ENCODE data around the gene MCF2L.

MCF2L gene

GRCh38 chr13:113061796-113062425 is 92.9 kb downstream of the MCF2L start:
- Mint-ChIP-seq H3K27me3 (no peaks in the 10 kb centered on the region), H3K36me3 (ENCODE audit: low read depth) (peaks cover 4% of the 10 kb centered on the region), H3K9me3 (no peaks in the 10 kb centered on the region), H3K4me3 (no peak overlapping the region), H3K4me1 (ENCODE audit: low read depth) (no peaks in the 10 kb centered on the region), H3K27ac (no peak overlapping the region)
- no peak for DNase-seq

GRCh38 chr13:113062691-113063090 is 93.7 kb downstream of the MCF2L start:
- no peaks in the 10 kb centered on the region for H3K9me3 Mint-ChIP-seq
- DNase-seq: no peak
- no peaks in the 10 kb centered on the region for H3K27me3 Mint-ChIP-seq
- no peak overlapping the region for H3K4me3 Mint-ChIP-seq
- H3K36me3 Mint-ChIP-seq (ENCODE audit: low read depth): peaks cover 4% of the 10 kb centered on the region
- no peak overlapping the region for H3K27ac Mint-ChIP-seq
- no peaks in the 10 kb centered on the region for H3K4me1 Mint-ChIP-seq (ENCODE audit: low read depth)

- Mint-ChIP-seq H3K4me1 (ENCODE audit: low read depth) (no peaks in the 10 kb centered on the region), H3K4me3 (no peak overlapping the region)
Measured at GRCh38 chr13:113063091-113063491, 94.1 kb downstream of the MCF2L start.

GRCh38 chr13:113064000-113064533 is 95.1 kb downstream of the MCF2L start:
- no peak overlapping the region for H3K27ac Mint-ChIP-seq
- H3K9me3 Mint-ChIP-seq: no peaks in the 10 kb centered on the region
- no peak for DNase-seq
- no peaks in the 10 kb centered on the region for H3K4me1 Mint-ChIP-seq (ENCODE audit: low read depth)
- no peaks in the 10 kb centered on the region for H3K27me3 Mint-ChIP-seq
- peaks cover 4% of the 10 kb centered on the region for H3K36me3 Mint-ChIP-seq (ENCODE audit: low read depth)
- H3K4me3 Mint-ChIP-seq: no peak overlapping the region

More at GRCh38 chr13:113063091-113063491, 94.1 kb downstream of the MCF2L start:
- Mint-ChIP-seq H3K27ac (no peak overlapping the region), H3K9me3 (no peaks in the 10 kb centered on the region), H3K36me3 (ENCODE audit: low read depth) (peaks cover 4% of the 10 kb centered on the region), H3K27me3 (no peaks in the 10 kb centered on the region)
- DNase-seq: no peak

- Mint-ChIP-seq H3K27ac (no peak overlapping the region), H3K4me1 (ENCODE audit: low read depth) (no peaks in the 10 kb centered on the region), H3K27me3 (no peaks in the 10 kb centered on the region), H3K4me3 (no peak overlapping the region), H3K36me3 (ENCODE audit: low read depth) (peaks cover 4% of the 10 kb centered on the region), H3K9me3 (no peaks in the 10 kb centered on the region)
- DNase-seq: no peak
Measured at GRCh38 chr13:113064534-113065405, 95.8 kb downstream of the MCF2L start.

- Mint-ChIP-seq H3K9me3 (no peaks in the 10 kb centered on the region), H3K36me3 (ENCODE audit: low read depth) (peaks cover 9% of the 10 kb centered on the region), H3K4me1 (ENCODE audit: low read depth) (no peaks in the 10 kb centered on the region), H3K27me3 (no peaks in the 10 kb centered on the region), H3K4me3 (no peak overlapping the region), H3K27ac (no peak overlapping the region)
- DNase-seq: no peak
Measured at GRCh38 chr13:113065406-113066141, 96.6 kb downstream of the MCF2L start.

GRCh38 chr13:113066142-113066455 is 97.1 kb downstream of the MCF2L start:
- no peaks in the 10 kb centered on the region for H3K9me3 Mint-ChIP-seq
- H3K4me1 Mint-ChIP-seq (ENCODE audit: low read depth): no peaks in the 10 kb centered on the region
- no peaks in the 10 kb centered on the region for H3K27me3 Mint-ChIP-seq
- no peak overlapping the region for H3K27ac Mint-ChIP-seq
- peaks cover 9% of the 10 kb centered on the region for H3K36me3 Mint-ChIP-seq (ENCODE audit: low read depth)
- DNase-seq: no peak
- H3K4me3 Mint-ChIP-seq: no peak overlapping the region

- Mint-ChIP-seq H3K27me3 (no peaks in the 10 kb centered on the region), H3K9me3 (no peaks in the 10 kb centered on the region)
Measured at GRCh38 chr13:113066746-113067145, 97.7 kb downstream of the MCF2L start.

GRCh38 chr13:113069861-113070805 is 101.1 kb downstream of the MCF2L start:
- H3K4me1 Mint-ChIP-seq (ENCODE audit: low read depth): no peaks in the 10 kb centered on the region
- no peaks in the 10 kb centered on the region for H3K27me3 Mint-ChIP-seq
- no peak for DNase-seq
- H3K9me3 Mint-ChIP-seq: no peaks in the 10 kb centered on the region
- no peak overlapping the region for H3K27ac Mint-ChIP-seq
- H3K4me3 Mint-ChIP-seq: no peak overlapping the region
- peaks cover 20% of the 10 kb centered on the region for H3K36me3 Mint-ChIP-seq (ENCODE audit: low read depth)

More at GRCh38 chr13:113066746-113067145, 97.7 kb downstream of the MCF2L start:
- no peak overlapping the region for H3K27ac Mint-ChIP-seq
- DNase-seq: no peak
- H3K4me3 Mint-ChIP-seq: no peak overlapping the region
- no peaks in the 10 kb centered on the region for H3K4me1 Mint-ChIP-seq (ENCODE audit: low read depth)
- peaks cover 13% of the 10 kb centered on the region for H3K36me3 Mint-ChIP-seq (ENCODE audit: low read depth)

- no peak overlapping the region for H3K4me3 Mint-ChIP-seq
- no peaks in the 10 kb centered on the region for H3K27me3 Mint-ChIP-seq
- peaks cover 21% of the 10 kb centered on the region for H3K36me3 Mint-ChIP-seq (ENCODE audit: low read depth)
- no peak for DNase-seq
- H3K27ac Mint-ChIP-seq: no peak overlapping the region
- no peaks in the 10 kb centered on the region for H3K9me3 Mint-ChIP-seq
- H3K4me1 Mint-ChIP-seq (ENCODE audit: low read depth): no peaks in the 10 kb centered on the region
Measured at GRCh38 chr13:113070855-113071254, 101.8 kb downstream of the MCF2L start.

GRCh38 chr13:113072376-113072775 is 103.4 kb downstream of the MCF2L start:
- Mint-ChIP-seq H3K27ac (no peak overlapping the region), H3K9me3 (no peaks in the 10 kb centered on the region), H3K4me1 (ENCODE audit: low read depth) (no peaks in the 10 kb centered on the region), H3K36me3 (ENCODE audit: low read depth) (peaks cover 24% of the 10 kb centered on the region), H3K27me3 (no peaks in the 10 kb centered on the region), H3K4me3 (no peak overlapping the region)
- DNase-seq: no peak

GRCh38 chr13:113073942-113074341 is 104.9 kb downstream of the MCF2L start:
- Mint-ChIP-seq H3K27me3 (no peaks in the 10 kb centered on the region), H3K27ac (no peak overlapping the region), H3K4me1 (ENCODE audit: low read depth) (no peaks in the 10 kb centered on the region), H3K9me3 (no peaks in the 10 kb centered on the region), H3K36me3 (ENCODE audit: low read depth) (peaks cover 30% of the 10 kb centered on the region), H3K4me3 (no peak overlapping the region)
- no peak for DNase-seq

- Mint-ChIP-seq H3K9me3 (no peaks in the 10 kb centered on the region), H3K4me1 (ENCODE audit: low read depth) (no peaks in the 10 kb centered on the region), H3K4me3 (no peak overlapping the region), H3K27me3 (no peaks in the 10 kb centered on the region), H3K27ac (no peak overlapping the region), H3K36me3 (ENCODE audit: low read depth) (peaks cover 30% of the 10 kb centered on the region)
- DNase-seq: no peak
Measured at GRCh38 chr13:113074401-113074800, 105.4 kb downstream of the MCF2L start.

- H3K4me1 Mint-ChIP-seq (ENCODE audit: low read depth): no peaks in the 10 kb centered on the region
- DNase-seq: no peak
- peaks cover 30% of the 10 kb centered on the region for H3K36me3 Mint-ChIP-seq (ENCODE audit: low read depth)
- H3K4me3 Mint-ChIP-seq: no peak overlapping the region
- H3K27me3 Mint-ChIP-seq: no peaks in the 10 kb centered on the region
- H3K27ac Mint-ChIP-seq: no peak overlapping the region
- no peaks in the 10 kb centered on the region for H3K9me3 Mint-ChIP-seq
Measured at GRCh38 chr13:113074876-113075275, 105.9 kb downstream of the MCF2L start.

All from activated T-cell treated with anti-CD3 and anti-CD28 coated beads, Interleukin-2, amount 50 U/mL, for 24 hours (primary cell).